Liver (tissue), 9 donors: ENCODE results near the gene SLC39A13. TPM values are rescaled to one million over a fixed set of nuclear protein-coding genes. Genes with fewer than 3 reads are reported as not detected.

Experiments
- DNase-seq: peaks from one replicate; pipeline ENCODE4 v3.0.0-alpha.2; 2017; ENCODE audit warnings: low spot score
- H3K27ac ChIP-seq, 2 donors: one replicate each; pipeline ENCODE4 v1.7.0; 2013; ENCODE audit warnings: inconsistent platforms in 2 of 2, low read length in 2 of 2, control low read depth in 1 of 2, low read depth in 1 of 2, mild to moderate bottlenecking in 1 of 2
- H3K27me3 ChIP-seq, 4 donors: one replicate each; pipeline versions ENCODE4 v1.6.1 to v1.7.0; 2013; ENCODE audit warnings: low read length in 3 of 4, inconsistent platforms in 1 of 4, mild to moderate bottlenecking in 1 of 4, moderate library complexity in 1 of 4; ENCODE audit not compliant: control insufficient read depth in 4 of 4, insufficient read depth in 4 of 4
- H3K36me3 ChIP-seq, 4 donors: one replicate each; pipeline versions ENCODE4 v1.6.1 to v1.7.0; 2013; ENCODE audit warnings: low read length in 3 of 4, mild to moderate bottlenecking in 3 of 4, low read depth in 1 of 4, moderate library complexity in 1 of 4; ENCODE audit not compliant: control insufficient read depth in 4 of 4, insufficient read depth in 3 of 4
- H3K4me1 ChIP-seq, 4 donors: one replicate each; pipeline versions ENCODE4 v1.6.1 to v1.7.0; 2013; ENCODE audit warnings: low read length in 3 of 4, mild to moderate bottlenecking in 3 of 4, moderate library complexity in 1 of 4; ENCODE audit not compliant: control insufficient read depth in 4 of 4, insufficient read depth in 4 of 4
- H3K4me3 ChIP-seq, 3 donors: one replicate each; pipeline versions ENCODE4 v1.6.1 to v1.7.0; 2013; ENCODE audit warnings: low read length in 3 of 3, control low read depth in 1 of 3, low read depth in 1 of 3, mild to moderate bottlenecking in 1 of 3
- H3K9ac ChIP-seq, 2 donors: one replicate each; pipeline ENCODE4 v1.7.0; 2013; ENCODE audit warnings: low read length in 2 of 2, mild to moderate bottlenecking in 2 of 2, moderate library complexity in 2 of 2, control low read depth in 1 of 2, low read depth in 1 of 2
- H3K9me3 ChIP-seq, 4 donors: one replicate each; pipeline versions ENCODE4 v1.6.1 to v1.7.0; 2013; ENCODE audit warnings: low read length in 3 of 4; ENCODE audit not compliant: control insufficient read depth in 4 of 4
- ATF3 ChIP-seq: IDR thresholded peaks from 2 replicates; pipeline ENCODE4 v1.6.1; 2016; ENCODE audit warnings: antibody characterized with exemption
- CTCF ChIP-seq: fragments of 150-350 bp; IDR thresholded peaks from 2 replicates; pipeline ENCODE4 v1.5.1; 2017; ENCODE audit warnings: improper control_type of control experiment, low read depth, low read length; ENCODE audit not compliant: missing input control
- EGR1 ChIP-seq, 2 donors: IDR thresholded peaks; 2 replicates each; pipeline ENCODE4 v1.6.1; 2016 to 2018; ENCODE audit warnings: antibody characterized with exemption in 2 of 2, low read depth in 2 of 2
- FOXA2 ChIP-seq: IDR thresholded peaks from 2 replicates; pipeline ENCODE4 v1.6.1; 2016; ENCODE audit warnings: antibody characterized with exemption
- GABPA ChIP-seq, 2 donors: IDR thresholded peaks in 1 of 2; conservative IDR thresholded peaks in 1 of 2; 2 replicates each; pipeline ENCODE4 v1.6.1; 2016; ENCODE audit warnings: antibody characterized with exemption in 2 of 2, mild to moderate bottlenecking in 1 of 2, moderate library complexity in 1 of 2
- HNF4A ChIP-seq, 2 donors: conservative IDR thresholded peaks; 2 replicates each; pipeline ENCODE4 v1.6.1; 2016; ENCODE audit warnings: antibody characterized with exemption in 2 of 2, mild to moderate bottlenecking in 2 of 2
- JUND ChIP-seq, 2 donors: IDR thresholded peaks; 2 replicates each; pipeline ENCODE4 v1.6.1; 2016; ENCODE audit warnings: antibody characterized with exemption in 2 of 2
- RAD21 ChIP-seq, 2 donors: IDR thresholded peaks; 2 replicates each; pipeline ENCODE4 v1.6.1; 2016; ENCODE audit warnings: antibody characterized with exemption in 2 of 2, mild to moderate bottlenecking in 2 of 2
- REST ChIP-seq: IDR thresholded peaks from 2 replicates; pipeline ENCODE4 v1.6.1; 2016; ENCODE audit warnings: antibody characterized with exemption, mild to moderate bottlenecking
- RXRA ChIP-seq, 2 donors: IDR thresholded peaks; 2 replicates each; pipeline ENCODE4 v1.6.1; 2017 to 2018; ENCODE audit warnings: antibody characterized with exemption in 2 of 2, mild to moderate bottlenecking in 1 of 2
- YY1 ChIP-seq: IDR thresholded peaks from 2 replicates; pipeline ENCODE4 v1.6.1; 2016; ENCODE audit warnings: antibody characterized with exemption, mild to moderate bottlenecking
- ZBTB33 ChIP-seq: IDR thresholded peaks from 2 replicates; pipeline ENCODE4 v1.6.1; 2016; ENCODE audit warnings: antibody characterized with exemption
- WGBS: extraction: QIAGEN DNeasy Blood & Tissue Kit; methylation state at CpG from one replicate; pipeline ENCODE4 v1.1.7; 2013; 5-methylcytosine and 5-hydroxymethylcytosine counted together
- polyA plus RNA-seq, 2 donors: library from polyadenylated mRNA; stranded (reverse) in 1 of 2; unstranded in 1 of 2; fragments of 200-250 nt in 1 of 2; fragments of >200 nt in 1 of 2; fragmentation: Nextera tagmentation in 1 of 2; extraction: Ambion mirVana in 1 of 2; gene quantifications; one replicate each; pipeline versions ENCODE4 v1.2.1 to v1.2.3, GENCODE V29; 2013 to 2015
- total RNA-seq, 2 donors: library from RNA; depleted of rRNA; stranded (reverse); fragments of >200 nt; gene quantifications; one replicate each; pipeline ENCODE4 v1.2.3, GENCODE V29; 2014
- donor health status: healthy.
- donor health status: healthy.
- donor health status: healthy.
- donor health status: healthy.
- donor health status: healthy.

SLC39A13 gene
- total and polyA plus RNA-seq, 4 donors: 8.2 to 17.5 (median 10.7) TPM

GRCh38 chr11:47436726-47437125 is 28.3 kb downstream of the SLC39A13 start:
- Histone ChIP-seq H3K9ac (no peak overlapping the region), H3K27ac (peak overlapping the region in 1 of 2 donors; percentile 65), H3K4me1 (peaks cover 3 to 40% (median 28%) of the 10 kb centered on the region in 4 donors), H3K27me3 (no peaks in the 10 kb centered on the region), H3K9me3 (no peaks in the 10 kb centered on the region), H3K4me3 (no peak overlapping the region), H3K36me3 (no peaks in the 10 kb centered on the region)
- TF ChIP-seq HNF4A (conservative IDR thresholded peaks at IDR 0.05) (no peak), EGR1 (IDR thresholded peaks at IDR 0.05; ENCODE audit: low read depth in 2 of 2) (no peak)
- 95% methylated on average over 3 of the region's 3 CpGs for WGBS
- DNase-seq: no peak

GRCh38 chr11:47437218-47437745 is 28.9 kb downstream of the SLC39A13 start:
- 53% methylated on average over 11 of the region's 11 CpGs for WGBS
- TF ChIP-seq CTCF (no peak), RAD21 (IDR thresholded peaks at IDR 0.05) (no peak), GABPA (IDR thresholded peaks at IDR 0.05 in 1 of 2, conservative IDR thresholded peaks at IDR 0.05 in 1 of 2) (no peak), RXRA (IDR thresholded peaks at IDR 0.05) (no peak), JUND (IDR thresholded peaks at IDR 0.05) (no peak), ATF3 (no peak), YY1 (no peak), FOXA2 (no peak), REST (no peak), ZBTB33 (no peak)
- Histone ChIP-seq H3K9ac (no peak overlapping the region), H3K4me3 (no peak overlapping the region), H3K27me3 (no peaks in the 10 kb centered on the region), H3K9me3 (no peaks in the 10 kb centered on the region), H3K36me3 (no peaks in the 10 kb centered on the region), H3K4me1 (peaks cover 3 to 35% (median 24%) of the 10 kb centered on the region in 4 donors), H3K27ac (peak overlapping the region; percentile 65)
- DNase-seq: no peak
